ENCODE measurements around the gene TTC4. TPM values are rescaled to one million over a fixed set of nuclear protein-coding genes. Genes with fewer than 3 reads are reported as not detected.

Gene TTC4, protein sequence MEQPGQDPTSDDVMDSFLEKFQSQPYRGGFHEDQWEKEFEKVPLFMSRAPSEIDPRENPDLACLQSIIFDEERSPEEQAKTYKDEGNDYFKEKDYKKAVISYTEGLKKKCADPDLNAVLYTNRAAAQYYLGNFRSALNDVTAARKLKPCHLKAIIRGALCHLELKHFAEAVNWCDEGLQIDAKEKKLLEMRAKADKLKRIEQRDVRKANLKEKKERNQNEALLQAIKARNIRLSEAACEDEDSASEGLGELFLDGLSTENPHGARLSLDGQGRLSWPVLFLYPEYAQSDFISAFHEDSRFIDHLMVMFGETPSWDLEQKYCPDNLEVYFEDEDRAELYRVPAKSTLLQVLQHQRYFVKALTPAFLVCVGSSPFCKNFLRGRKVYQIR
- total RNA-seq (18.0 TPM), polyA plus RNA-seq (ENCODE audit: insufficient read depth, low read depth, low replicate concordance) (21.5 TPM)
- long read RNA-seq, donor 1, transcript TTC4-204 (3 exons, 549 nt), result minor isoform, 5 of 13 reads
- long read RNA-seq, donor 1, transcript TTC4-201 (10 exons, 2,395 nt), result major isoform, 8 of 13 reads
- long read RNA-seq, donor 1, partial matches to known transcripts, result 0 of 13 reads
- long read RNA-seq, donor 1, other reads (novel, unspliced or antisense), result 0 of 13 reads
- long read RNA-seq, donor 2, transcript TTC4-201 (10 exons, 2,395 nt), result major isoform, 8 of 11 reads
- long read RNA-seq, donor 2, partial matches to known transcripts, result 0 of 11 reads
- long read RNA-seq, donor 2, other reads (novel, unspliced or antisense), result 0 of 11 reads
- long read RNA-seq, donor 3, transcript TTC4-204 (3 exons, 549 nt), result minor isoform, 6 of 14 reads
- long read RNA-seq, donor 3, transcript TTC4-201 (10 exons, 2,395 nt), result major isoform, 7 of 14 reads
- long read RNA-seq, donor 3, partial matches to known transcripts, result 0 of 14 reads
- long read RNA-seq, donor 3, other reads (novel, unspliced or antisense), result 0 of 14 reads
- long read RNA-seq, donor 4, transcript TTC4-201 (10 exons, 2,395 nt), result major isoform, 11 of 19 reads
- long read RNA-seq, donor 4, partial matches to known transcripts, result 6 of 19 reads
- long read RNA-seq, donor 4, other reads (novel, unspliced or antisense), result 0 of 19 reads
- long read RNA-seq, donor 5, partial matches to known transcripts, result 0 of 1 reads
- long read RNA-seq, donor 5, other reads (novel, unspliced or antisense), result 0 of 1 reads
- long read RNA-seq, donor 6, transcript TTC4-201 (10 exons, 2,395 nt), result major isoform, 11 of 31 reads
- long read RNA-seq, donor 6, partial matches to known transcripts, result 18 of 31 reads
- long read RNA-seq, donor 6, other reads (novel, unspliced or antisense), result 0 of 31 reads
- long read RNA-seq, donor 7, transcript TTC4-201 (10 exons, 2,395 nt), result major isoform, 23 of 28 reads
- long read RNA-seq, donor 7, partial matches to known transcripts, result 2 of 28 reads
- long read RNA-seq, donor 7, other reads (novel, unspliced or antisense), result 3 of 28 reads
- long read RNA-seq, donor 8, transcript TTC4-201 (10 exons, 2,395 nt), result major isoform, 9 of 18 reads
- long read RNA-seq, donor 8, partial matches to known transcripts, result 6 of 18 reads
- long read RNA-seq, donor 8, other reads (novel, unspliced or antisense), result 0 of 18 reads
- long read RNA-seq, donor 9, partial matches to known transcripts, result 0 of 3 reads
- long read RNA-seq, donor 9, other reads (novel, unspliced or antisense), result 0 of 3 reads
- long read RNA-seq, donor 10, transcript TTC4-204 (3 exons, 549 nt), result major isoform, 7 of 14 reads
- long read RNA-seq, donor 10, transcript TTC4-201 (10 exons, 2,395 nt), result major isoform, 7 of 14 reads
- long read RNA-seq, donor 10, partial matches to known transcripts, result 0 of 14 reads
- long read RNA-seq, donor 10, other reads (novel, unspliced or antisense), result 0 of 14 reads

DNA sequence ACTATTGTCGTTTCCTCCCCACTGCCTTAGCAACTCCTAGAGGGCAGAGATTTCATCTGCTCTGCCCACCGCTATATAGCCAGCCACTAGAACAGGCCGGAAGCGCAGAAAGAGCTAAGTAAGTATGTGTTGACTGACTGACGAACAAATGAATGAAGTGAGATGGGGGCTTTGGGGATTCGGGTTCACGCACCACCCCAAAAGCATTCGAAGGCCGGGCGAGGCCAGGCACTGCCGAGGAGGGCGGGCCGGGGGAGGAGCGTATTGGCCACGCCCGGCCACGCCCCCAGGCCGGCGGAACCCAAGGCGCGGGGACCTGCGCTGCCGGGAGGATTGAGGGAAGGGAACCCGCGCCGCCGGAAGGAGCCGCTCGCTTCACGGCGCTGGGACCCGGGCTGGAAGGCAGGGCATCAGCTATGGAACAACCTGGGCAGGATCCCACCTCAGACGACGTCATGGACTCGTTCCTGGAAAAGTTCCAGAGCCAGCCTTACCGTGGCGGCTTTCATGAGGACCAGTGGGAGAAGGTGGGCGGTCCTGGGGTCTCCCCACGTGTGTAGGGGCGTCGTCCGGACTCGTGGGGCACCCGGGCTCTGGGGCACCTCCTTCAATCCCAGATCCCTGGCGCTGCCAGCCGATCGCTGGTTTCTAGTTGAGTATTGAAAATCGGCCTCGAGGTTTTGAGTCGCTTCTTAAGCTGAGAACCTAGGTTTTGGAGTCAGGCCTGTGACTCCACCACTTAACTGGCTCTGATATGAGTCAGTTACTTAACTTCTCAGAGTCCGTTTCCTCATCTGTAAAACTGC, at the start of gene TTC4:
Gene TTC4, plus strand, starts transcription at position 369 of the 806 bp plus-strand sequence. Its CDS starts 48 bp downstream, at position 417.
- Histone ChIP-seq H3K4me1 (ENCODE audit: control insufficient read depth in 2 of 3, insufficient read depth in 2 of 3, low read depth in 1 of 3, low read length in 3 of 3) (peaks cover 0 to 9% (median 7%) of the 10 kb centered on the region in 3 donors), H3K27ac (ENCODE audit: low read depth in 2 of 2, low read length in 2 of 2) (no peak within 1 kb of the TSS), H3K27me3 (ENCODE audit: control insufficient read depth, insufficient read depth, low read length) (no peaks in the 10 kb centered on the region), H3K9ac (ENCODE audit: low read length in 3 of 3) (peak within 1 kb of the TSS; percentile 71 to 79 (median 79)), H3K9me3 (ENCODE audit: control insufficient read depth in 2 of 3, insufficient read depth in 1 of 3, low read length in 3 of 3) (no peaks in the 10 kb centered on the region), H3K36me3 (ENCODE audit: control insufficient read depth in 2 of 3, insufficient read depth in 3 of 3, low read length in 3 of 3) (peaks cover 0 to 5% (median 4%) of the 10 kb centered on the region in 3 donors), H3K4me3 (ENCODE audit: low read length in 3 of 3) (peak within 1 kb of the TSS; percentile 70 to 85 (median 83))
- intact Hi-C loops (cut with DNase I), result no loop called here
- FAIRE-seq (no peak), DNase-seq (peak; percentile 80 to 94 (median 90))
- TF ChIP-seq, protein P1, sequence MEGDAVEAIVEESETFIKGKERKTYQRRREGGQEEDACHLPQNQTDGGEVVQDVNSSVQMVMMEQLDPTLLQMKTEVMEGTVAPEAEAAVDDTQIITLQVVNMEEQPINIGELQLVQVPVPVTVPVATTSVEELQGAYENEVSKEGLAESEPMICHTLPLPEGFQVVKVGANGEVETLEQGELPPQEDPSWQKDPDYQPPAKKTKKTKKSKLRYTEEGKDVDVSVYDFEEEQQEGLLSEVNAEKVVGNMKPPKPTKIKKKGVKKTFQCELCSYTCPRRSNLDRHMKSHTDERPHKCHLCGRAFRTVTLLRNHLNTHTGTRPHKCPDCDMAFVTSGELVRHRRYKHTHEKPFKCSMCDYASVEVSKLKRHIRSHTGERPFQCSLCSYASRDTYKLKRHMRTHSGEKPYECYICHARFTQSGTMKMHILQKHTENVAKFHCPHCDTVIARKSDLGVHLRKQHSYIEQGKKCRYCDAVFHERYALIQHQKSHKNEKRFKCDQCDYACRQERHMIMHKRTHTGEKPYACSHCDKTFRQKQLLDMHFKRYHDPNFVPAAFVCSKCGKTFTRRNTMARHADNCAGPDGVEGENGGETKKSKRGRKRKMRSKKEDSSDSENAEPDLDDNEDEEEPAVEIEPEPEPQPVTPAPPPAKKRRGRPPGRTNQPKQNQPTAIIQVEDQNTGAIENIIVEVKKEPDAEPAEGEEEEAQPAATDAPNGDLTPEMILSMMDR (IDR thresholded peaks at IDR 0.05; ENCODE audit: borderline replicate concordance, extremely low read depth, insufficient read depth), result no peak

DNA sequence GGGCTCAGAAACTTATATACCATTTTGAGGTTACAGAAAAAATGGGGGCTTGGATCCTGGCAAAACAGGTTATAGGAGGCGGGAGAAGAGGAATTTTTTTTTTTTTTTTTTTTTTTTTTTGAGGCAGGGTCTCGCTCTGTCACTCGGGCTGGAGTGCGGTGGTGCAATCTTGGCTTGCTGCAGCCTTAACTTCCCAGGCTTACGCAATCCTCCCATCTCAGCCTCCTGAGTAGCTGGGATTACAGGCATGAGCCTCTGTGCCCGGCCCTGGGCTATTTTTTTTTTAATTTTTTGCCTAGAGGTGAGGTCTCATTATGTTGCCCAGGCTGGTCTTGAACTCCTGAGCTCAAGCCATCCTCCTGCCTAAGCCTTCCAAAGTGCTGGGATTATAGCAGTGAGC, 49.3 kb upstream of the TTC4 start:
- Histone ChIP-seq H3K27ac (ENCODE audit: low read depth in 2 of 2, low read length in 2 of 2) (no peak overlapping the region), H3K4me3 (ENCODE audit: low read length in 3 of 3) (no peak overlapping the region), H3K9me3 (ENCODE audit: control insufficient read depth in 2 of 3, insufficient read depth in 1 of 3, low read length in 3 of 3) (no peaks in the 10 kb centered on the region), H3K9ac (ENCODE audit: low read length in 3 of 3) (no peak overlapping the region), H3K4me1 (ENCODE audit: control insufficient read depth in 2 of 3, insufficient read depth in 2 of 3, low read depth in 1 of 3, low read length in 3 of 3) (no peaks in the 10 kb centered on the region), H3K27me3 (ENCODE audit: control insufficient read depth, insufficient read depth, low read length) (no peaks in the 10 kb centered on the region), H3K36me3 (ENCODE audit: control insufficient read depth in 2 of 3, insufficient read depth in 3 of 3, low read length in 3 of 3) (peaks cover 0 to 3% (median 3%) of the 10 kb centered on the region in 3 donors)
- FAIRE-seq (no peak), DNase-seq (no peak)
- intact Hi-C loops (cut with DNase I), result no loop called here
- TF ChIP-seq, protein P1 (IDR thresholded peaks at IDR 0.05; ENCODE audit: borderline replicate concordance, extremely low read depth, insufficient read depth), result no peak
